ENCODE measurements around the gene NRIP1. TPM values are rescaled to one million over a fixed set of nuclear protein-coding genes. Genes with fewer than 3 reads are reported as not detected.

Gene NRIP1, protein sequence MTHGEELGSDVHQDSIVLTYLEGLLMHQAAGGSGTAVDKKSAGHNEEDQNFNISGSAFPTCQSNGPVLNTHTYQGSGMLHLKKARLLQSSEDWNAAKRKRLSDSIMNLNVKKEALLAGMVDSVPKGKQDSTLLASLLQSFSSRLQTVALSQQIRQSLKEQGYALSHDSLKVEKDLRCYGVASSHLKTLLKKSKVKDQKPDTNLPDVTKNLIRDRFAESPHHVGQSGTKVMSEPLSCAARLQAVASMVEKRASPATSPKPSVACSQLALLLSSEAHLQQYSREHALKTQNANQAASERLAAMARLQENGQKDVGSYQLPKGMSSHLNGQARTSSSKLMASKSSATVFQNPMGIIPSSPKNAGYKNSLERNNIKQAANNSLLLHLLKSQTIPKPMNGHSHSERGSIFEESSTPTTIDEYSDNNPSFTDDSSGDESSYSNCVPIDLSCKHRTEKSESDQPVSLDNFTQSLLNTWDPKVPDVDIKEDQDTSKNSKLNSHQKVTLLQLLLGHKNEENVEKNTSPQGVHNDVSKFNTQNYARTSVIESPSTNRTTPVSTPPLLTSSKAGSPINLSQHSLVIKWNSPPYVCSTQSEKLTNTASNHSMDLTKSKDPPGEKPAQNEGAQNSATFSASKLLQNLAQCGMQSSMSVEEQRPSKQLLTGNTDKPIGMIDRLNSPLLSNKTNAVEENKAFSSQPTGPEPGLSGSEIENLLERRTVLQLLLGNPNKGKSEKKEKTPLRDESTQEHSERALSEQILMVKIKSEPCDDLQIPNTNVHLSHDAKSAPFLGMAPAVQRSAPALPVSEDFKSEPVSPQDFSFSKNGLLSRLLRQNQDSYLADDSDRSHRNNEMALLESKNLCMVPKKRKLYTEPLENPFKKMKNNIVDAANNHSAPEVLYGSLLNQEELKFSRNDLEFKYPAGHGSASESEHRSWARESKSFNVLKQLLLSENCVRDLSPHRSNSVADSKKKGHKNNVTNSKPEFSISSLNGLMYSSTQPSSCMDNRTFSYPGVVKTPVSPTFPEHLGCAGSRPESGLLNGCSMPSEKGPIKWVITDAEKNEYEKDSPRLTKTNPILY (N-terminal part only)
- 10 to 100 TPM; 33.7 to 46.3 TPM for total RNA-seq

GRCh38 chr21:15064576-15065391 is at the start of gene NRIP1:
Gene NRIP1 (minus strand): TSS chr21:15065000. CDS start chr21:14968192, 96,808 bp downstream.

